HepG2 (cell line): ENCODE results near the gene SLC38A3. TPM values are rescaled to one million over a fixed set of nuclear protein-coding genes. Genes with fewer than 3 reads are reported as not detected.

Experiments used
- CCAR2 ChIP-seq: fragments of 200-400 bp; formaldehyde crosslinking; optimal IDR thresholded peaks from 2 replicates; pipeline ENCODE3; 2018; ENCODE audit warnings: low read depth, mild to moderate bottlenecking, low read length, moderate library complexity
- CEBPB ChIP-seq: IDR thresholded peaks from 2 replicates; pipeline ENCODE4 v1.6.1; 2011; ENCODE audit warnings: low read depth, low read length, improper control_type of control experiment, borderline replicate concordance
- HOXA7 ChIP-seq: sonication (generic); formaldehyde crosslinking; IDR thresholded peaks from 2 replicates; pipeline ENCODE4 v1.8.1; 2022; ENCODE audit warnings: mild to moderate bottlenecking, missing genetic modification reagents, moderate library complexity
- JARID2 ChIP-seq: sonication (generic); formaldehyde crosslinking; IDR thresholded peaks from 2 replicates; pipeline ENCODE4 v1.8.1; 2023; ENCODE audit warnings: missing genetic modification reagents, inconsistent platforms; ENCODE audit not compliant: insufficient replicate concordance
- REL ChIP-seq: sonication (generic); formaldehyde crosslinking; conservative IDR thresholded peaks from 2 replicates; pipeline ENCODE4 v1.8.0; 2022; ENCODE audit warnings: mild to moderate bottlenecking, missing genetic modification reagents, moderate library complexity
- SRSF9 ChIP-seq: fragments of 200-400 bp; formaldehyde crosslinking; IDR thresholded peaks from 2 replicates; pipeline ENCODE4 v1.6.1; 2018; ENCODE audit warnings: borderline replicate concordance, mild to moderate bottlenecking, low read depth, low read length; ENCODE audit not compliant: insufficient read depth, poor library complexity, severe bottlenecking
- ZFP1 ChIP-seq: IDR thresholded peaks from 2 replicates; pipeline ENCODE4 v1.6.1; 2016
- ZMYM2 ChIP-seq: sonication (generic); formaldehyde crosslinking; IDR thresholded peaks from 2 replicates; pipeline ENCODE4 v1.8.0; 2022; ENCODE audit warnings: mild to moderate bottlenecking, missing genetic modification reagents
- ZNF33B ChIP-seq: sonication (generic); formaldehyde crosslinking; IDR thresholded peaks from 2 replicates; pipeline ENCODE4 v1.5.1; 2020; ENCODE audit warnings: mild to moderate bottlenecking, missing genetic modification reagents
- ZNF432 ChIP-seq: sonication (generic); formaldehyde crosslinking; IDR thresholded peaks from 2 replicates; pipeline ENCODE4 v1.5.0; 2020; ENCODE audit warnings: missing genetic modification reagents, mild to moderate bottlenecking, borderline replicate concordance
- ZNF614 ChIP-seq: IDR thresholded peaks from 2 replicates; pipeline ENCODE4 v1.6.1; 2018; ENCODE audit warnings: missing biosample characterization, missing genetic modification reagents, inconsistent platforms, borderline replicate concordance
- ZNF749 ChIP-seq: sonication (generic); formaldehyde crosslinking; IDR thresholded peaks from 2 replicates; pipeline ENCODE4 v1.8.0; 2022; ENCODE audit warnings: mild to moderate bottlenecking, missing genetic modification reagents, moderate library complexity, borderline replicate concordance
- ZNF790 ChIP-seq: sonication (generic); formaldehyde crosslinking; IDR thresholded peaks from 2 replicates; pipeline ENCODE4 v1.8.0; 2022; ENCODE audit warnings: missing genetic modification reagents, mild to moderate bottlenecking, borderline replicate concordance
- ZNF883 ChIP-seq: sonication (generic); formaldehyde crosslinking; IDR thresholded peaks from 2 replicates; pipeline ENCODE4 v1.5.1; 2020; ENCODE audit warnings: mild to moderate bottlenecking, missing genetic modification reagents; ENCODE audit errors: not compliant biosample characterization
- polyA plus RNA-seq, 8 experiments: library from polyadenylated mRNA; depleted of rRNA in 3 of 8; stranded (reverse) in 7 of 8; unstranded in 1 of 8; fragments of >200 nt; fragmentation: Illumina TruSeq in 4 of 8; extraction: Trizol in 4 of 8; gene quantifications; 2 replicates each; pipeline versions ENCODE4 v1.2.1 to v1.2.3, GENCODE V29; 2011 to 2016; ENCODE audit warnings: low read depth in 4 of 8, missing spikeins in 1 of 8, mixed read lengths in 1 of 8; ENCODE audit not compliant: insufficient read depth in 1 of 8
- total RNA-seq, 5 experiments: library from RNA; depleted of rRNA; stranded (reverse); fragments of >200 nt; fragmentation: Illumina TruSeq; extraction: Trizol; gene quantifications; 2 replicates each; pipeline ENCODE4 v1.2.3, GENCODE V29; 2016; ENCODE audit warnings: low read depth in 1 of 5
- TF ChIP-seq, protein P1 (sequence below): sonication (generic); formaldehyde crosslinking; IDR thresholded peaks from 2 replicates; pipeline ENCODE4 v1.8.0; 2022; ENCODE audit warnings: mild to moderate bottlenecking, missing genetic modification reagents, moderate library complexity
- TF ChIP-seq, protein P2 (sequence below): sonication (generic); formaldehyde crosslinking; IDR thresholded peaks from 2 replicates; pipeline ENCODE4 v1.8.0; 2022; ENCODE audit warnings: mild to moderate bottlenecking, missing genetic modification reagents
- TF ChIP-seq, protein P3 (sequence below), 2 experiments: fragments of 450-650 bp in 1 of 2; sonication (generic) in 1 of 2; formaldehyde crosslinking; IDR thresholded peaks; 2 replicates each; pipeline versions ENCODE4 v1.5.0 to v1.8.0; 2020 to 2022; ENCODE audit warnings: mild to moderate bottlenecking in 1 of 2, missing genetic modification reagents in 1 of 2
- TF ChIP-seq, protein P4 (sequence below): sonication (generic); formaldehyde crosslinking; IDR thresholded peaks from 2 replicates; pipeline ENCODE4 v1.9.0; 2021; ENCODE audit warnings: missing genetic modification reagents, borderline replicate concordance
- TF ChIP-seq, protein P5 (sequence below): sonication (generic); formaldehyde crosslinking; IDR thresholded peaks from 2 replicates; pipeline ENCODE4 v1.8.0; 2023; ENCODE audit warnings: mild to moderate bottlenecking, missing genetic modification reagents
- TF ChIP-seq, protein P6 (sequence below): sonication (generic); formaldehyde crosslinking; conservative IDR thresholded peaks from 2 replicates; pipeline ENCODE4 v1.8.0; 2022; ENCODE audit warnings: mild to moderate bottlenecking, moderate library complexity, missing genetic modification reagents

Gene SLC38A3
- total and polyA plus RNA-seq, 2 of the 13 experiments (the other 11 are each of a cell fraction or from before 2014, with no cell fraction given) = 29.8 to 164 TPM

DNA sequence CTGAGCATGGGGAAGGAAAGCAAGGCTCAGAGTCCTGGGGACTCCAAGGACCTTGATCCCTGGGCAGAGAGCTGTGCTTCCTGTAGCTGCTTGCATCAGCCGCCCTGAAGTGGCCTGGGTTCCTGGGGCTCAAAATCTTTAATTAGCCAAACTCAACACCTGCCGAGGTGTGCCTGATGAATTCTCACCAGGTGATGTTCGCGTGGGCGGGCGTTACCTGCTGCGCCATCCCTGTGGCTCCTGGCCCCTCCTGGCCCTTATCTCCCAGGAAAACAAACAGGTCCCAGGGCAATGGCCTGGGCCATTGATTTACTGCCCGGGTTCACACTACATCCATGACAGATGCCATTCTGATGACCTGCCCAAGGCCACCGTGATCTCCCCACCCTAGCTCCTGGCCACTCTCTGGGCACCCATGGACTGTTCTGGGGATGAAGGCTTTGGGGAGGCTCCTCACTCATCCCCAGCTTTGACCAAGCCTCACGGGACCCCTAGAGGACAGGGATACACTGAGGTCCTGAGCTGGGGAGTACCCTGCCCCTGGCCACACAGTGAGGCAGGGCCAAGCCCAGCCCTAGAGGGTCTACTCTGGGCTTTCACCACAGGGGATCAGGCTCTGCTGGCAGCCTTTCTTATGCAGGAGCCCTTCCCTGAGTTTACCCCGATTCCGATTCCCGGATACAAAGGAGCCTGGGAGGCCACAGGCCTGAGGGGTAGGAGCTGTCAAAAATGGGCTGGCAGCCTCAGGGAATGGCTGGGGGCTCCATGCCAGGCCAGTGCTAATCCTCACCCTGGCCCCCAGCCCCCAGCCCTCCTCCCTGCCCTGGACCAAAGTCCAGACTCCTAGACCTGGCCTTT, 5.7 kb downstream of the SLC38A3 start (continued):
- TF ChIP-seq, protein P1, sequence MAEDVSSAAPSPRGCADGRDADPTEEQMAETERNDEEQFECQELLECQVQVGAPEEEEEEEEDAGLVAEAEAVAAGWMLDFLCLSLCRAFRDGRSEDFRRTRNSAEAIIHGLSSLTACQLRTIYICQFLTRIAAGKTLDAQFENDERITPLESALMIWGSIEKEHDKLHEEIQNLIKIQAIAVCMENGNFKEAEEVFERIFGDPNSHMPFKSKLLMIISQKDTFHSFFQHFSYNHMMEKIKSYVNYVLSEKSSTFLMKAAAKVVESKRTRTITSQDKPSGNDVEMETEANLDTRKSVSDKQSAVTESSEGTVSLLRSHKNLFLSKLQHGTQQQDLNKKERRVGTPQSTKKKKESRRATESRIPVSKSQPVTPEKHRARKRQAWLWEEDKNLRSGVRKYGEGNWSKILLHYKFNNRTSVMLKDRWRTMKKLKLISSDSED (CRISPR knock-in tag) = no peak
- TF ChIP-seq ZNF790 (CRISPR knock-in tag) (no peak), ZFP1 (peak; percentile 31; the same call in 1 of the 2 replicates), REL (CRISPR knock-in tag) (no peak), ZNF614 (no peak; the same call in 1 of the 2 replicates), CEBPB (no peak), CCAR2 (no peak), ZNF33B (CRISPR knock-in tag) (peak; percentile 69; the same call in 1 of the 2 replicates), ZMYM2 (CRISPR knock-in tag) (peak; percentile 77; the same call in 1 of the 2 replicates), JARID2 (CRISPR knock-in tag) (no peak), ZNF749 (CRISPR knock-in tag) (0 out of 2 replicates have a peak, but pooled peaks have one; percentile 22), HOXA7 (CRISPR knock-in tag) (no peak), ZNF883 (CRISPR knock-in tag) (no peak), SRSF9 (no peak), ZNF432 (CRISPR knock-in tag) (no peak)
- TF ChIP-seq, protein P2, sequence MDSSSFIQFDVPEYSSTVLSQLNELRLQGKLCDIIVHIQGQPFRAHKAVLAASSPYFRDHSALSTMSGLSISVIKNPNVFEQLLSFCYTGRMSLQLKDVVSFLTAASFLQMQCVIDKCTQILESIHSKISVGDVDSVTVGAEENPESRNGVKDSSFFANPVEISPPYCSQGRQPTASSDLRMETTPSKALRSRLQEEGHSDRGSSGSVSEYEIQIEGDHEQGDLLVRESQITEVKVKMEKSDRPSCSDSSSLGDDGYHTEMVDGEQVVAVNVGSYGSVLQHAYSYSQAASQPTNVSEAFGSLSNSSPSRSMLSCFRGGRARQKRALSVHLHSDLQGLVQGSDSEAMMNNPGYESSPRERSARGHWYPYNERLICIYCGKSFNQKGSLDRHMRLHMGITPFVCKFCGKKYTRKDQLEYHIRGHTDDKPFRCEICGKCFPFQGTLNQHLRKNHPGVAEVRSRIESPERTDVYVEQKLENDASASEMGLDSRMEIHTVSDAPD (CRISPR knock-in tag) = peak; percentile 77; the same call in 1 of the 2 replicates
- TF ChIP-seq, protein P3, sequence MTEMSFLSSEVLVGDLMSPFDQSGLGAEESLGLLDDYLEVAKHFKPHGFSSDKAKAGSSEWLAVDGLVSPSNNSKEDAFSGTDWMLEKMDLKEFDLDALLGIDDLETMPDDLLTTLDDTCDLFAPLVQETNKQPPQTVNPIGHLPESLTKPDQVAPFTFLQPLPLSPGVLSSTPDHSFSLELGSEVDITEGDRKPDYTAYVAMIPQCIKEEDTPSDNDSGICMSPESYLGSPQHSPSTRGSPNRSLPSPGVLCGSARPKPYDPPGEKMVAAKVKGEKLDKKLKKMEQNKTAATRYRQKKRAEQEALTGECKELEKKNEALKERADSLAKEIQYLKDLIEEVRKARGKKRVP (CRISPR knock-in tag; IDR thresholded peaks at IDR 0.05) = peak in 1 of 2 experiments; percentile 97; a peak in 2 of 4 replicates
- TF ChIP-seq, protein P4, sequence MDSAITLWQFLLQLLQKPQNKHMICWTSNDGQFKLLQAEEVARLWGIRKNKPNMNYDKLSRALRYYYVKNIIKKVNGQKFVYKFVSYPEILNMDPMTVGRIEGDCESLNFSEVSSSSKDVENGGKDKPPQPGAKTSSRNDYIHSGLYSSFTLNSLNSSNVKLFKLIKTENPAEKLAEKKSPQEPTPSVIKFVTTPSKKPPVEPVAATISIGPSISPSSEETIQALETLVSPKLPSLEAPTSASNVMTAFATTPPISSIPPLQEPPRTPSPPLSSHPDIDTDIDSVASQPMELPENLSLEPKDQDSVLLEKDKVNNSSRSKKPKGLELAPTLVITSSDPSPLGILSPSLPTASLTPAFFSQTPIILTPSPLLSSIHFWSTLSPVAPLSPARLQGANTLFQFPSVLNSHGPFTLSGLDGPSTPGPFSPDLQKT (CRISPR knock-in tag) = no peak
- TF ChIP-seq, protein P5, sequence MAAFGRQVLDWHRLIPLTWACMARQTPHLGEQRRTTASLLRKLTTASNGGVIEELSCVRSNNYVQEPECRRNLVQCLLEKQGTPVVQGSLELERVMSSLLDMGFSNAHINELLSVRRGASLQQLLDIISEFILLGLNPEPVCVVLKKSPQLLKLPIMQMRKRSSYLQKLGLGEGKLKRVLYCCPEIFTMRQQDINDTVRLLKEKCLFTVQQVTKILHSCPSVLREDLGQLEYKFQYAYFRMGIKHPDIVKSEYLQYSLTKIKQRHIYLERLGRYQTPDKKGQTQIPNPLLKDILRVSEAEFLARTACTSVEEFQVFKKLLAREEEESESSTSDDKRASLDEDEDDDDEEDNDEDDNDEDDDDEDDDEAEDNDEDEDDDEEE (CRISPR knock-in tag) = no peak
- TF ChIP-seq, protein P6, sequence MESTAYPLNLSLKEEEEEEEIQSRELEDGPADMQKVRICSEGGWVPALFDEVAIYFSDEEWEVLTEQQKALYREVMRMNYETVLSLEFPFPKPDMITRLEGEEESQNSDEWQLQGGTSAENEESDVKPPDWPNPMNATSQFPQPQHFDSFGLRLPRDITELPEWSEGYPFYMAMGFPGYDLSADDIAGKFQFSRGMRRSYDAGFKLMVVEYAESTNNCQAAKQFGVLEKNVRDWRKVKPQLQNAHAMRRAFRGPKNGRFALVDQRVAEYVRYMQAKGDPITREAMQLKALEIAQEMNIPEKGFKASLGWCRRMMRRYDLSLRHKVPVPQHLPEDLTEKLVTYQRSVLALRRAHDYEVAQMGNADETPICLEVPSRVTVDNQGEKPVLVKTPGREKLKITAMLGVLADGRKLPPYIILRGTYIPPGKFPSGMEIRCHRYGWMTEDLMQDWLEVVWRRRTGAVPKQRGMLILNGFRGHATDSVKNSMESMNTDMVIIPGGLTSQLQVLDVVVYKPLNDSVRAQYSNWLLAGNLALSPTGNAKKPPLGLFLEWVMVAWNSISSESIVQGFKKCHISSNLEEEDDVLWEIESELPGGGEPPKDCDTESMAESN (CRISPR knock-in tag) = peak; percentile 42; the same call in 1 of the 2 replicates
